ENCODE measurements around the gene MAG. TPM values are rescaled to one million over a fixed set of nuclear protein-coding genes. Genes with fewer than 3 reads are reported as not detected.

Gene MAG
- polyA plus RNA-seq, 3 donors = not detected

- Mint-ChIP-seq H3K27ac (peak overlapping the region in 3 of 7 donors; percentile 32 to 74 (median 52)), H3K27me3 (ENCODE audit: low read depth in 3 of 3) (peaks cover 0 to 5% (median 0%) of the 10 kb centered on the region in 3 donors), H3K9me3 (peaks cover 0 to under 1% (median 0%) of the 10 kb centered on the region in 7 donors), H3K4me1 (peaks cover 50% of the 10 kb centered on the region), H3K4me3 (no peak overlapping the region), H3K36me3 (peaks cover 0 to 9% of the 10 kb centered on the region in 2 donors)
- intact Hi-C loops (cut with micrococcal nuclease) = loop anchor here in 1 of 2 donors (5.0 kb wide), 1 partner anchor 44 kb away; no protein-coding TSS in a partner anchor
- DNase-seq = no peak
- no peaks in the 10 kb centered on the region for H3K79me2 ChIP-seq (ENCODE audit: insufficient read depth, low read length)
- H3K4me1 ChIP-seq (ENCODE audit: control insufficient read depth in 1 of 2, insufficient read depth in 2 of 2, low read length in 2 of 2) = peaks cover 48 to 53% of the 10 kb centered on the region in 2 donors
- no peak for TF ChIP-seq CTCF (IDR thresholded peaks at IDR 0.05)
- H3K9me3 ChIP-seq (replicated peaks in 1 of 2; ENCODE audit: control insufficient read depth in 1 of 2, insufficient read depth in 1 of 2, low read length in 2 of 2) = no peaks in the 10 kb centered on the region
- H3K27ac ChIP-seq (ENCODE audit: low read depth in 1 of 2, low read length in 2 of 2) = no peak overlapping the region
- no peaks in the 10 kb centered on the region for H3K27me3 ChIP-seq (ENCODE audit: control insufficient read depth in 2 of 2, insufficient read depth in 2 of 2, low read length in 2 of 2)
- no peaks in the 10 kb centered on the region for H4K20me1 ChIP-seq (ENCODE audit: insufficient read depth, low read length)
- no peak overlapping the region for H3K4me2 ChIP-seq (replicated peaks; ENCODE audit: extremely low read depth, low read length, poor library complexity, severe bottlenecking)
- H2AFZ ChIP-seq (ENCODE audit: insufficient read depth, low read depth, low read length, poor library complexity, severe bottlenecking) = no peak overlapping the region
- no peak overlapping the region for H3K9ac ChIP-seq (ENCODE audit: insufficient read depth, low read length, poor library complexity, severe bottlenecking)
- H3K4me3 ChIP-seq (replicated peaks in 1 of 3; ENCODE audit: low read depth in 2 of 3, low read length in 3 of 3) = no peak overlapping the region
- no peaks in the 10 kb centered on the region for H3K36me3 ChIP-seq (replicated peaks in 1 of 2; ENCODE audit: control insufficient read depth in 1 of 2, insufficient read depth in 2 of 2, low read length in 2 of 2)
- WGBS (ENCODE audit: insufficient coverage) = 100% methylated on average over 5 of the region's 9 CpGs
Measured at GRCh38 chr19:35316560-35316959, 24.6 kb downstream of the MAG start.

DNA sequence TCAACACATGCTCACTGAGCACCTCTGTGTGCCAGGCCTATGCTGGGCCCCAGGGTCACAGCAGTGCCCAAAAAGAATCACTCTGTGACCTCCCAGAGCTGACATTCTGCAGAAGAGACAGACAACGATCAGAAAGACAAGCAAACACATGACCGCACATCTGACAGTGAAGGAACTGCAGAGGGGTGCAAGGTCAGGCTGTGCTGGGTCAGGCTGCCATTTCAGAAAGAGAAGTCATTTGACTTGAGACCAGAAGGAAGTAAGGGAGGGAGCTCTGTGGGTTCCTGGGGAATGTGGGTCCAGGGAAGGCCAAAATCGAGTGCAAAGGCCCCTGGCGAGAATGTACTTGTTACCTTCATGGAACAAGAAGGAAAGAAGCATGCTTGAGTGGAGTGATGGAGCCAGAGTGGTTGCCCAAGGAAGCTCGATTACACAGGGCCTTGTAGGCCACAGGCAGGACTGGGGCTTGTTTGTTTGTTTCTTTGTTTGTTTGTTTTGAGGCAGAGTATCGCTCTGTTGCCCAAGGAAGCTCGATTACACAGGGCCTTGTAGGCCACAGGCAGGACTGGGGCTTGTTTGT is 25.6 kb downstream of the MAG start:
- no peak for TF ChIP-seq CTCF (IDR thresholded peaks at IDR 0.05)
- H3K4me1 ChIP-seq (ENCODE audit: control insufficient read depth in 1 of 2, insufficient read depth in 2 of 2, low read length in 2 of 2) = peaks cover 54 to 61% of the 10 kb centered on the region in 2 donors
- Mint-ChIP-seq H3K9me3 (peaks cover 0 to 5% (median 2%) of the 10 kb centered on the region in 7 donors), H3K27ac (peak overlapping the region; percentile 86 to 99 (median 98)), H3K36me3 (peaks cover 0 to 11% of the 10 kb centered on the region in 2 donors), H3K4me3 (peak overlapping the region in 1 of 2 donors; percentile 67), H3K4me1 (peaks cover 57% of the 10 kb centered on the region), H3K27me3 (ENCODE audit: low read depth in 3 of 3) (peaks cover 0 to 5% (median 2%) of the 10 kb centered on the region in 3 donors)
- H3K4me3 ChIP-seq (replicated peaks in 1 of 3; ENCODE audit: low read depth in 2 of 3, low read length in 3 of 3) = no peak overlapping the region
- no peak overlapping the region for H3K9ac ChIP-seq (ENCODE audit: insufficient read depth, low read length, poor library complexity, severe bottlenecking)
- H3K36me3 ChIP-seq (replicated peaks in 1 of 2; ENCODE audit: control insufficient read depth in 1 of 2, insufficient read depth in 2 of 2, low read length in 2 of 2) = no peaks in the 10 kb centered on the region
- H3K27ac ChIP-seq (ENCODE audit: low read depth in 1 of 2, low read length in 2 of 2) = peak overlapping the region; percentile 83 to 90
- H2AFZ ChIP-seq (ENCODE audit: insufficient read depth, low read depth, low read length, poor library complexity, severe bottlenecking) = peak overlapping the region; percentile 66
- no peaks in the 10 kb centered on the region for H3K27me3 ChIP-seq (ENCODE audit: control insufficient read depth in 2 of 2, insufficient read depth in 2 of 2, low read length in 2 of 2)
- no peaks in the 10 kb centered on the region for H3K79me2 ChIP-seq (ENCODE audit: insufficient read depth, low read length)
- 40% methylated on average over 7 of the region's 7 CpGs for WGBS (ENCODE audit: insufficient coverage)
- H4K20me1 ChIP-seq (ENCODE audit: insufficient read depth, low read length) = no peaks in the 10 kb centered on the region
- intact Hi-C loops (cut with micrococcal nuclease) = loop anchor here in 1 of 2 donors (2.0 to 5.0 kb wide), 3 partner anchors 45 to 119 kb away; no protein-coding TSS in a partner anchor
- no peaks in the 10 kb centered on the region for H3K9me3 ChIP-seq (replicated peaks in 1 of 2; ENCODE audit: control insufficient read depth in 1 of 2, insufficient read depth in 1 of 2, low read length in 2 of 2)
- peak; percentile 51 to 63 (median 59) for DNase-seq
- H3K4me2 ChIP-seq (replicated peaks; ENCODE audit: extremely low read depth, low read length, poor library complexity, severe bottlenecking) = no peak overlapping the region

Measured in CD14-positive monocyte (primary cell).